Activated B cell treated with CpG ODN at 0.5 μM for 24 hours (primary cell): ENCODE results near the gene MRGPRG. TPM values are rescaled to one million over a fixed set of nuclear protein-coding genes. Genes with fewer than 3 reads are reported as not detected.

Experiments
- total RNA-seq: library from RNA; stranded (reverse); gene quantifications from 2 replicates; pipeline ENCODE4 v1.2.3, GENCODE V29; 2022

The MRGPRG gene
- total RNA-seq, 1 donor from 2014 or later = not detected

Other genes starting within 250 kb of the MRGPRG start
- gene NAP1L4, start 226.5 kb downstream of the MRGPRG start, total RNA-seq = 112 and 115 TPM in 2 replicates
- gene CARS1, start 161.4 kb downstream of the MRGPRG start, total RNA-seq = 95.9 and 110 TPM in 2 replicates
- gene OSBPL5, start 53.5 kb downstream of the MRGPRG start, total RNA-seq = not detected in 2 replicates
- gene MRGPRE, start 13.6 kb upstream of the MRGPRG start, total RNA-seq = not detected in 2 replicates
- gene ZNF195, start 160.3 kb upstream of the MRGPRG start, total RNA-seq = 48.3 and 54.8 TPM in 2 replicates